HL-60 (cell line): ENCODE data around the gene RABL2A.
"Not testable (repeated sequence)": the region's sequence is repeated elsewhere in the genome, so short reads cannot be mapped to it uniquely, and the experiment has no call there.

ENCODE experiments used
- DNase-seq, 2 experiments: peaks; one replicate each; pipeline ENCODE4 v3.0.0-alpha.2; 2010 to 2020; ENCODE audit warnings: low read depth in 1 of 2, low spot score in 1 of 2
- H3K27ac ChIP-seq: fragments of 250-450 bp; sonication (Bioruptor Pico); replicated peaks from 2 replicates; pipeline ENCODE4 v1.5.1; 2020; ENCODE audit warnings: mild to moderate bottlenecking, moderate library complexity
- H3K27me3 ChIP-seq: fragments of 250-450 bp; sonication (Bioruptor Pico); 2 replicates; pipeline ENCODE4 v1.5.1; 2021; ENCODE audit warnings: mild to moderate bottlenecking, moderate library complexity; ENCODE audit not compliant: insufficient read depth, poor library complexity, severe bottlenecking
- H3K4me3 ChIP-seq: replicated peaks from 2 replicates; pipeline ENCODE4 v1.5.1; 2011; ENCODE audit warnings: mild to moderate bottlenecking, control low read depth, low read length; ENCODE audit not compliant: insufficient read depth
- CTCF ChIP-seq: IDR thresholded peaks from one replicate; pipeline ENCODE4 v1.5.1; 2011; ENCODE audit warnings: low read length, control low read depth, inconsistent platforms; ENCODE audit not compliant: insufficient read depth
- GABPA ChIP-seq: IDR thresholded peaks from 2 replicates; pipeline ENCODE4 v1.6.1; 2012; ENCODE audit warnings: low read depth
- POLR2AphosphoS5 ChIP-seq: IDR thresholded peaks from 2 replicates; pipeline ENCODE4 v1.6.1; 2012; ENCODE audit warnings: low read depth
- REST ChIP-seq: IDR thresholded peaks from 2 replicates; pipeline ENCODE4 v1.6.1; 2012; ENCODE audit warnings: low read depth; ENCODE audit not compliant: insufficient replicate concordance
- SPI1 ChIP-seq: IDR thresholded peaks from 2 replicates; pipeline ENCODE4 v1.6.1; 2012; ENCODE audit warnings: low read depth, mild to moderate bottlenecking, borderline replicate concordance

Gene RABL2A

GRCh38 chr2:113652599-113652998 lies 25.5 kb downstream of the RABL2A start:
- H3K4me3 ChIP-seq = not testable (repeated sequence)

GRCh38 chr2:113656031-113656624 lies 29.1 kb downstream of the RABL2A start:
- H3K4me3 ChIP-seq, H3K27ac ChIP-seq, DNase-seq, H3K27me3 ChIP-seq: not testable (repeated sequence)

More at GRCh38 chr2:113652599-113652998, 25.5 kb downstream of the RABL2A start:
- H3K27ac ChIP-seq, H3K27me3 ChIP-seq, DNase-seq: not testable (repeated sequence)

- H3K27ac ChIP-seq, H3K4me3 ChIP-seq, DNase-seq, H3K27me3 ChIP-seq: not testable (repeated sequence)
Observed at GRCh38 chr2:113657735-113658134, 30.7 kb downstream of the RABL2A start.

- not testable (repeated sequence) for H3K4me3 ChIP-seq, H3K27ac ChIP-seq, H3K27me3 ChIP-seq, DNase-seq
Observed at GRCh38 chr2:113663285-113664060, 36.4 kb downstream of the RABL2A start.

GRCh38 chr2:113664761-113665533 lies 37.9 kb downstream of the RABL2A start:
- DNase-seq, H3K4me3 ChIP-seq, H3K27me3 ChIP-seq, H3K27ac ChIP-seq: not testable (repeated sequence)

GRCh38 chr2:113669013-113669412 lies 41.9 kb downstream of the RABL2A start:
- H3K4me3 ChIP-seq, H3K27ac ChIP-seq, DNase-seq, H3K27me3 ChIP-seq: not testable (repeated sequence)

GRCh38 chr2:113672326-113672932 lies 45.4 kb downstream of the RABL2A start:
- no peaks in the 10 kb centered on the region for H3K27me3 ChIP-seq
- TF ChIP-seq POLR2AphosphoS5 = no peak
- no peak for TF ChIP-seq REST
- TF ChIP-seq SPI1 = no peak; the same call in 1 of the 2 replicates
- TF ChIP-seq GABPA = no peak
- TF ChIP-seq CTCF = no peak
- peak in 1 of 2 experiments; percentile 60 for DNase-seq
- no peak overlapping the region for H3K27ac ChIP-seq
- no peak overlapping the region for H3K4me3 ChIP-seq
